GM15510 (cell line): ENCODE measurements around the gene MYLIP.
A peak's percentile ranks its signal among the peaks of the same experiment; 100 is the strongest.

Experiments
- POLR2A ChIP-seq: IDR thresholded peaks from 3 replicates; pipeline ENCODE4 v1.6.1; 2011; ENCODE audit warnings: borderline replicate concordance; ENCODE audit not compliant: insufficient read length; ENCODE audit errors: extremely low read depth

The MYLIP gene

GRCh38 chr6:16128759-16129622, at the start of gene MYLIP:
TSS of gene MYLIP (plus strand) at chr6:16129086. CDS start at chr6:16129323, 237 bp downstream.
- peak; percentile 99 for TF ChIP-seq POLR2A

GRCh38 chr6:16079354-16079753, 49.5 kb upstream of the MYLIP start:
- no peak for TF ChIP-seq POLR2A

DNA sequence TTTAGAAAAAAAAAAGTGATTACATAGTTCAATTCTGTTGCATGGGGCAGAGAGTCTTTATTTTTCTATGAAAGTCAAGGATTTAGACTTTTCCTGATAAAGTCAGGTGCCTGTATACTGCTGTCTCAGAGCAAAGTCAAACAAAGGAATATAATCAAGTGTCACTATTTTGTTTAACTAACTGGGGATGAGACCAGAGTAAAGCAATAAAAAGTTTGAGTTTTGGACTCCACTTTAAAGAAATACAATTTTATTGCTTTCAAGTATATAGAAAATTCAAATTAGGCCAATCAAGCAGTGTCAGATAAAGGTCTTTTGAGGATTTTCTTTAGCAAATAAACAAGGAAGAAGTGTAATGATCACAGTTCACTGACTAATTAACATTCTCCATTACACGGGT, 48.7 kb upstream of the MYLIP start:
- TF ChIP-seq POLR2A: no peak

DNA sequence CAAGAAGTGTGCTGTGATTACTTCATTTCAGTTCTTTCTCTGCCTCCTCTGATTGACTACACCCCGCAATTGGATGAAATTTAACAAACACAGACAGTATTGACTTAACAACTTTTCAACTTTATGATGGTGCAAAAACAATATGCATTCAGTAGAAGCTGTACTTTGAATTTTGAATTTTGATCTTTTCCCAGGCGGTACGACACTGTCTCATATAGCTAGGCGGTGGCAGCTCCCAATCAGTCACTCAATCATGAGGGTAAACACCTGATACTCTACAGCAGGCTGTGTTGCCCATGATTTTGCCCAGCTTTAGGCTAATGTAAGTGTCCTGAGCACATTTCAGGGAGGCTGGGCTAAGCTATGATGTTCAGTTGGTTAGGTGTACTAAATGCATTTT, 47.6 kb upstream of the MYLIP start:
- TF ChIP-seq POLR2A: no peak

DNA sequence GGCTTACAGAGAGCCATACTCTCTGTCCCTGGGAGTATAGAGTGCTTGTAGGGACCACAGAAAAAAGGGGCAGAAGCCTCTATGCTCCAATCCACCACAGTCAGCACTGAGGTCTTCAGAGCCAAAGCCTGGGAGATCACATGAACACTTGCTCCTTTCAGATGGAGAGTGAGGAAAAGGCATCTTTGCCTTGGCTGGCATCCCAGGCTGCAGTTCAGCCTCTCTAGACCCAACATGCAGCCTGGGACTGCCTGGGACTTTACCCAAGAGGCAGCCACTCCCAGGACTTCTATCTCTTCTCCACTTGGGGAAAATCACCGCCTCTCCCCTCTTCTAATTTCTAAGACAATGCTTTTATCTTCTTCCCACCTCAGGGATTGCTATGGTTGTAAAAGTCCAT, 46.5 kb upstream of the MYLIP start:
- no peak for TF ChIP-seq POLR2A

GRCh38 chr6:16086965-16087364, 41.9 kb upstream of the MYLIP start:
- no peak for TF ChIP-seq POLR2A

- TF ChIP-seq POLR2A: no peak
Measured at GRCh38 chr6:16087386-16087785, 41.5 kb upstream of the MYLIP start.

DNA sequence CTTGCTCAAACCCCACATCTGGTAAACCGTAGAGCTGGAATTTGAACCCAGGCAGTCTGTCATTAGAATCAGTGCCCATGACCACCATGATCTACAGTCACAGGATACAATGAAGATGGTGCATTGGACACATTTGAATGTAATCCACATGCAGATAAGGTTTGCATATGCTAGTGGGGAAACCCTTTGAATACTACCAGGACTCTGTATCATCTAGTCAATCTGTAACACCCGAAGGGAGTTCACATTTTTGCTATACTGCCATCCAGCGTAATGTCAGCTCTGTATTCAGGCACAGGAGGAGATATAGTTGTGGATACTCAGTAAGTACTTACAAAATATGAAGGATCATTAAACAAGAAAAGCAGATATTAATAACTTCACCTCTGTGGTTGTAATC, 40.5 kb upstream of the MYLIP start:
- TF ChIP-seq POLR2A: no peak

GRCh38 chr6:16089232-16090062, 39.4 kb upstream of the MYLIP start:
- no peak for TF ChIP-seq POLR2A

GRCh38 chr6:16090452-16090851, 38.4 kb upstream of the MYLIP start:
- no peak for TF ChIP-seq POLR2A

DNA sequence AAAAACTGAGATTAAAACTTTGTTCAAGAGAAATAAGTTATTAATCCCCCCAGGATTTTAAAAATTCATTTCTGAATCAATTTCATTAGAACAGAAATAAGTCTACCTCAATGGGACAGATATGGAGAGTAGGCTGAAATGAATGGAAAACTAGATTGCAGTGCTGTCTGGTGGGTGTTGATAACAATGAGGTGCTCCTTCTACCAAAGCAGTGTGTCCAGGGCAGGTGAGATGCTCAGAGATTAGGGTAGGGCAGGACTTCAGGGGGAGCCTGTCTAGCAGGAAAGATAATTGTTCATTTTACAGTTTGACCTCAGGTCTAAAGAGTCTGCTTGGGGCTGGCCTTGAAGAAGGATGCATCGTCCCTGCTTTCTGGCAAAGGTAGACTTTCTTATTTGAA, 38.0 kb upstream of the MYLIP start:
- no peak for TF ChIP-seq POLR2A

- TF ChIP-seq POLR2A: no peak
Measured at GRCh38 chr6:16092140-16092539, 36.7 kb upstream of the MYLIP start.

DNA sequence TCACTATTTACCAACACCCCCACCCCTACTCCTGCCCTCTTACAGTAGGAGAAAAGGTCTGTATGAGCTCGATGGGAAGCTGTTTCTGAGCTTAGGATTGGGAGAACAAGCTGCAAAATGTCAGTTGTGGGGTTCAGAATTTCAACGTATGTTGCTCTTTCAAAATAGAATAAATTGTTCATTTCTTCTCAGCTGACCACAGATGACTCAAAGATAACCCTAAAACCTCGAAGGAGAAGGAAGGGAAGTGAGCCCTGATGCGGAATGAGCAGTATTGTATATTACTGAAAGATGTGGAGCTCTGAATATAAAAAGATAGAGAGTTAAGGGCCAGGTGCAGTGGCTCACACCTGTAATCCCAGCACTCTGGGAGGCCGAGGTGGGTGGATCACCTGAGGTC, 35.9 kb upstream of the MYLIP start:
- TF ChIP-seq POLR2A: no peak

DNA sequence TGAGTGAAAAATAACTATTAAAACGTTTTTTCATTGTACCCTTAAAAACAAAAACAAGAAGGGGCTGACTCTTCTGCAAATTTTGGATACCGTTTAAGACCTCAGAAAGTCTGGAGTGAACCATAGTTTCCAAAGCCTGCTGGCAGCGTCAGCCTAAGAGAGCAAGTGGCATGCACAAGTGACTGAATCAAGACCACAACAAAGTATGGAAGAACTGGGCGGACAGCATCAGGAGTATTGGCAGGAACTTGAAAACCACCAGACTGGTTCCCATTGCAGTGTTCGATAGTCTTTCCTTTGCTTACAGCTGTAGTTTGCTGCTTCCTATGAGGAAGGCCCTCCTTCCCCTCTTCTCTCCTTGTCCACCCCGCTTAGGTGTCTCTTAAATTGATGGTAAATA, 33.7 kb upstream of the MYLIP start:
- no peak for TF ChIP-seq POLR2A

GRCh38 chr6:16097382-16098171, 31.3 kb upstream of the MYLIP start:
- no peak for TF ChIP-seq POLR2A

DNA sequence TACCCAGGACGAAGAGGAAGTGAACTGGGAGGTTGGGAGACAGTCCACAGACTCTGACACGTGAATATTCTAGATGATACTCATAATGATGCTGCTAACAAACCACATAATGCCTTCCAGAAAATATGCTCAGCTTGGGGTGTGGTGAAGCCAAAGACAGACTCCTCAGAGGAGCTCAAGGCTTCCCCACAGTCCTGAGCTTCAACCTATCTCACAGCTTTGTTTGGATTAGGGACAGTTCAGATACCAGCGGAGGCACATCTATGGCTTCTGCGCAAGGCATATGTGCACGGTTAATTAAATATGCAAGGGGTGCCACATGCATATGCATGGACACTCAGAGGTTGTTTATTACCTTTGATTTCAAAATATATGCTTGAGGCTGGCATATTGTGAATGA, 30.7 kb upstream of the MYLIP start:
- no peak for TF ChIP-seq POLR2A

DNA sequence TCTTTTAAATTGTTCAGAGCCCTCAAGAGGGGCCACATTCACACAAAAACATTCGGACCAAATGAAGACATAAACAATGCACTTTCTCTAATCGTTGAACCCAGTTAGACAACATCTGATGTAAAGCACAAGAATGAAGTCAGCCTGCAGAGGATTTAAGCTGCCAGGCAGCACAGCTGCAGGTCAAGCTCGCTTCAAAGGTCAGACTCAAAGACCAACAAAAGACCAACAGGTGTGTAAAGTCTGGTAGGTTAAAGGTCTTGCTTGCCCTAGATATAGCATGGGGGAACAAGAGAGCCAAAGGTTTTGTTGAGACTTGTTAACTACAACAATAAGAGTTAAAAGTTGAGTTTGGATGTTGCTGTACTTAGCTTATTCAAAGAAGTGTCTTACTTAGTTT, 26.7 kb upstream of the MYLIP start:
- TF ChIP-seq POLR2A: no peak
